ENCODE measurements around the gene ADAMTS8.

ADAMTS8 gene

DNA sequence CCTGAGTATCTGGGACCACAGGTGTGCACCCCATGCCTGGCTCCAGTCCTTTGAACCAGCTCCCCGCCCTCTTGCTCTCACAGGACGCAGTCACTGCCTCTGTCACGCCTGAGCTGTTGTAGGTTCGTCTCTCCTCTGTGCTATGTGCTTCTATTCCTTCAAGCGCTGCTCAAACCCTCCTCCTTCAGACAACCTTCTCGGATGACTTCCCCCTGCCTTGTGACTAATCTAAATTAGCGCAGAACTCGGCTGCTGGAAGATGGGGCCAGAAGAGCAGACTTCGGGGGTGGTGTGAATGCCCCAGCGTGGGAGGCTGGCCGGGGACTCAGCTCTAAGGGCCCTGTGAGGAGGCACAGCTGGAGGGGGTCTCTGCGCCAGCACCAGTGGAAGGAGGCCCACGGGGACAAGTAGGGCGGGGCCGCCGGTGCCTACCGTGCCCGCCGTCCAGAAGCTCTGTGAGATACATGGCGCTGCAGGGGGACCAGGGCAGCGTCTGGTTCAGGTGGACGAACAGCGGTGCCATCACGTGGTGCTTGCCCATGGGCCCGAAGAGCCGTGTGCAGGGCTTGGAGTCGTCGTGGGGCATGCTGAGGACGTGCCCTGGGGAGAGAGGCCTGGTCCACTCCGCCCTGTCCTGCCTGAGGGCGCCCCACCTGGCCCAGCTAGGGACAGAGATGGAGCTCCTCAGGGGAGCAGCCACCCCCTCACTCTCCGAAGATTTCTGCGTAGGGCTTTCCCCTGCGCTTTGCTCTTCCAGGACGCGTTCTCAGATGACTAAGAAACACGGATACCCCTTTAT lies 12.5 kb downstream of the ADAMTS8 start:
- no peak for DNase-seq

- DNase-seq: no peak
These were observed 14.0 kb downstream of the ADAMTS8 start for GRCh38 chr11:130414107-130415080.

- no peak for DNase-seq
These were observed 14.9 kb downstream of the ADAMTS8 start for GRCh38 chr11:130413405-130414106.

GRCh38 chr11:130411223-130411622 lies 17.2 kb downstream of the ADAMTS8 start:
- no peak for DNase-seq

DNA sequence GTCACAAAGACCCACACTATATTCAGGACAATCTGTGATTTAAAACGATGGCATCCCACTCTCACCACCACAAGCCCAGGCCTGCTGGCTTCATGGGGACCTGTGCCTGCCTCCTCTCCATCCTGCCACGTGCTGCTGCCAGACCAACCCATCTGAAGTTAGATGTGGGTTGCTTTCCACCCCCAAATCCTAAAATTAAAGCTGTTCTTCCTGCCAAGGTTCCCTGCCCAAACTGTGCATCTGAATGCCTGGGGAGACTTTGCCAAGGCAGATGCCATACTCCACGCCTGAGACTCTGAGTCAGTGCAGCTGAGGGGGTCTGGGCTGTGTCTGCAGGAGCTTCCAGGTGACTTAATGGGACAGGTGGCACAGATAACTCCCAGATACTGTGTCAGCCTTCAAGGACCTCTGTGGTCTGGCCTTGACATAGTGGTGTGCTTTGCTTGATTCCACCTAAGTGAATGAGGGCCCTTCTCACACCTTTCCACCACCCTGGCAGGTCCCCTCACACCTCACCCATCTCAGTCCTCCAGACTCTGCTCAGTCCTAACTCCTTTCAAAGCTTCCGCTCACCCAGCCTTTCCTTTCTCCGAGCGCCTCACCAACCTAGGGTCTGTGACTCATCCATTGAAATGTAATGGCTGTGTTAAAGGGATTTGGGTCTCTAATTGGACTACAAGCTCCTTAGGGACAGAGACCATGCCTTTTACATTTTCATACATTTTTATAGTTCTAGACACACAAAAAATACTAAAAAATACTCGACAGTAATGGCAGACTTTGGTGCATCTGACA lies 18.6 kb downstream of the ADAMTS8 start:
- DNase-seq: no peak

DNA sequence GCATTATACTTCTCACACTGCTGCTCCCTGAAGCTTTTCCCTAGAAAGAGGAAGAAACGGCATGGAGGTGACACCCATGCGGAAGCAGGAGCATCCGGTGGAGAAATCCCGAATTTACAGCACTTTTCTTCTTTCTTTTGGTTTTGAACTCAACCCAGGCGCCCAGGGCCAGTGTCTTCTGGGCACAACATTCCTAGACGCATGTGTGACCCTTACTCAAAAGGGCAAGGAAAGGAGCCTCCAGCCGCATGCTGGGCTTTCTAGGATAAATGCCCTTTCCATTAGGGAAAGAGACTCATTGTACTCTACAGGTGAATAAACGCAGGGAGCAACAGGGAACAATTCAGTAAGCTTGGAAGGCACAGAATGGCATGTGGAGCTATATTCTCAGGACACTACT lies 19.5 kb downstream of the ADAMTS8 start:
- DNase-seq: no peak

- no peak for DNase-seq
These were observed 20.0 kb downstream of the ADAMTS8 start for GRCh38 chr11:130408401-130408890.

GRCh38 chr11:130407978-130408377 lies 20.4 kb downstream of the ADAMTS8 start:
- DNase-seq: no peak

DNA sequence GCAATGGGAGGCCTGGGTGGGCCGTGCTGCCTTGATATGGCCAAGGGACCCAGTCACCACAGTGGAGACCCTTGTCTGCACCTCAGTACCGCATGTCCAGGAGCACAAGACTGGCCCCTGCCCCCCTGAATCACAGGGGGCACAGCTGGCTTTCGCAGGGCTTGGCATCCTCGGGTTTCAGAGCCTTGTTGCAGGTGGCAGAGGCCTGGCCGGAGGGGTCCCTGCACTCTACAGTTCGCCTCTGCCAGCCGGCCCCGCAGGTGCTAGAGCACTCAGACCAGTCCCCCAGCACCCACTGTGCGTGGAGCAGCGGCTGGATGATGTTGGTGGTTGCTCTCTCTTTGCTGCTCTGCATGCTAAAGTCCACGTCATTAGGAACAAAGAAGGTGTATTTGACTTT lies 23.0 kb downstream of the ADAMTS8 start:
- no peak for DNase-seq

- no peak for DNase-seq
These were observed 23.7 kb downstream of the ADAMTS8 start for GRCh38 chr11:130404727-130405126.

DNA sequence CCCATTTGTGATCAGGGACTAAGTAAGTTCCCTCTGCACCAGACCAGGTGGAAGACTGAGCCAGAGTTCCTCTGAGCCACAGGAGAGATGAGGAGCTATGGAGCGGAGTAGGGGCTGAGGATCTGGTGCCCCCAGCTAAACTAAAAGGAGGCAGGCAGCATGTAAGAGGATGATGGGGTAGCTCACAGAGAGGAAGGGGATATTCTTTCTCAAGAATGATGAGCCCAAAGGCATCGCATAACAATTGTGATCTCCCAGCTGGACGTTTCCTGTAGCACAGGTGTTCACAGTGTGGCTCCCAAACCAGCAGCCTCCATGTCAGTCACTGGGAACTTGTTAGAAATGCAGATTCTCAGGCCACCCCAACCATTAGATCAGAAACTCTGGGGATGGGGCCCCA lies 24.4 kb downstream of the ADAMTS8 start:
- no peak for DNase-seq

- no peak for DNase-seq
These were observed 25.1 kb downstream of the ADAMTS8 start for GRCh38 chr11:130403271-130403804.

- no peak for DNase-seq
These were observed 25.8 kb downstream of the ADAMTS8 start for GRCh38 chr11:130402570-130402969.

GRCh38 chr11:130400781-130401483 lies 27.5 kb downstream of the ADAMTS8 start:
- DNase-seq: no peak

DNA sequence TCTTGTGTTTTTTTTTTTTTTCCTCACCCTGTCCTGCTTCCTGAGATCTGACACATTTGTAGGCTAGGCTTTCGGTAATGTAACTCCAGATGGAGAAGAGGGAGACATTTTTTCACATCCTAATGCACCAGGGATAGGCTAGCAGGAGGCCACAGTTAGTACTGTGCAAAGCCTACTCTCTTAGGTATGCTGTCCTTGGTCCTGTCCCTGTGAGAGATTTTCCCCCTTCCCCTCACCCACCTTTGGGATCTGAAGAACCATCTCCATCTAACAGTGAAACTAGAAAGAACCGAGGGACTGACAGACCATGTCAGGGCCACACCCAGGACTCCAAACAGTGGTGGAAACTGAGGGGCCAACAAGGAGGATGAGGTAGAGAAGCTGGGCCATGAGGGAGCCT lies 29.2 kb downstream of the ADAMTS8 start:
- no peak for DNase-seq

GRCh38 chr11:130397780-130398179 lies 30.6 kb downstream of the ADAMTS8 start:
- no peak for DNase-seq

DNA sequence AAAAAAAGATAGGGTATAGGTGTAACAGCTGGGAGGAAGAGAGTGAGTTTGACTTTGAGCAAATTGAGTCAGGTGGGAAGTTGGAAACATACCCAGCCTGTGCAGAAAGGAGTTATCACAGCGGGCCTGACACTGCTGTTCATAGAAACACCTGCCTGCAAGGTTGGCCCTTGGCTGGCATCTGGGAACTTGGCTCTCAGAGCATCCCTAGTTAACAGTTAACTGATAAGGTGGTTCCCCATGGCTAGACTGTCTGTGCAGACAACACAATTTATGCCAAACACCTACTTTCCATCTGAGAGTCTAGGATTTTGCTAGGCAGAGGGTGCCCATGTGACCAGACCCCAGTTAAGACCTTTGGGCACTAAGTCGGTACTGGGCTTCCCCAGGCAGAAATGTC lies 31.4 kb downstream of the ADAMTS8 start:
- no peak for DNase-seq

GRCh38 chr11:130394615-130395014 lies 33.8 kb downstream of the ADAMTS8 start:
- DNase-seq: no peak

DNA sequence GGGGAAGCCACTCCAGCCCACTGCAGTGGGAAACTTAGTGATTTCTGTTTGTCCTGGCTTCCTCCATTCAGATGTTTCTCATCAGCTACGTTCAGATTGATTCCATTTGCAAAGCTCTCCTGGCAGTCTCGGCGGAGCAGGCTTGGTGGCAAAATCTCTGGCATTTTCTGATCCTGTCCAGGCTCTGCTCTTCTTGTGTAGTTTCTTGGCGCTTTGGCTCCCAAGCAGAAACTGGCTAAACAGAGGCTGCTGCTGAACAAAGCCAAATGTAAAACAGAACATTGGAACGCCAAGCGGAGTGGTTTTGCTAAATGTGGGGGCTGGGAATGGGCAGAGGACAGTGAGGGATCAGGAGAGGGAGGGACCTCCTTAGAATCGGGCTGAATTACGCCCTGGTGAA lies 36.7 kb downstream of the ADAMTS8 start:
- DNase-seq: no peak

DNA sequence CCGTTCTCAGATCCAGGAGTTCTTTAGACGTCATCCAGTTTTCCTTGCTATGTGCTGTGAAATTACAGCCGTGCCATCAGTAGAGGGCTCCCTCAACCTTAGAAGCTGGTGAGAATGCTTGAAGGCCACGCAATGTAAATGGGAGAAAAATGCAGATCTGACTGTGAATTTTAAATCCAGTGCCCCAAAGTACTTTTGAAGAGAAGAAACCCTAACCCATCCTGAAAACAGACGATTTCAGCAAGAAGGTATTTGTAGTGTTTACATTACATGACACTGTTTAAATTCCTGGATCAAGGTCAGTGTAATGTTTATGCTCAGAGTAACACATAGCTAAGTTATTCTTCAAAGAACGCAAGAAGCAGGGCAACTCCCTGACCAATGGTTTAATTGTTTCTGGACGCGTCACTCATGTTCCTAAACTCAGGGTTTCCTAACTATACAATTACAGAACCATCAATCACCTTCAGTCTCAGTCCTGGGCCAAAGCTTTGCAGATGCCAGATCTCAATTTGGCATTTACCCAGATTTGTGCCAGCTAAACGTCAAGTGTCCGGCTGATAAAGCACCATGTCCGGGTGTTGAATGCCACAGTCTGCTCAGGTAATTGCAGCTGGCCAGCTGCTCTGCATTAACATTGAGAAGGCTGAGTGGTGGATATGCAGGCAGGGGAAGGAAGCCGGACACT lies 38.2 kb downstream of the ADAMTS8 start:
- DNase-seq: no peak
